ENCODE measurements around the gene DNAH9.

DNAH9 gene

GRCh38 chr17:11853321-11854151 lies 255.3 kb downstream of the DNAH9 start:
- no peak for DNase-seq

- no peak for DNase-seq
Observed at GRCh38 chr17:11855306-11855705, 257.0 kb downstream of the DNAH9 start.

GRCh38 chr17:11857006-11857405 lies 258.7 kb downstream of the DNAH9 start:
- DNase-seq, result no peak

GRCh38 chr17:11869680-11870394 lies 271.6 kb downstream of the DNAH9 start:
- DNase-seq, result no peak

GRCh38 chr17:11871773-11872172 lies 273.5 kb downstream of the DNAH9 start:
- no peak for DNase-seq

- DNase-seq, result no peak
Observed at GRCh38 chr17:11874756-11875155, 276.5 kb downstream of the DNAH9 start.

- no peak for DNase-seq
Observed at GRCh38 chr17:11880714-11881113, 282.4 kb downstream of the DNAH9 start.

GRCh38 chr17:11882716-11883115 lies 284.4 kb downstream of the DNAH9 start:
- DNase-seq, result no peak

- no peak for DNase-seq
Observed at GRCh38 chr17:11885051-11885450, 286.8 kb downstream of the DNAH9 start.

GRCh38 chr17:11889266-11889665 lies 291.0 kb downstream of the DNAH9 start:
- no peak for DNase-seq

- DNase-seq, result no peak
Observed at GRCh38 chr17:11893862-11894261, 295.6 kb downstream of the DNAH9 start.

- no peak for DNase-seq
Observed at GRCh38 chr17:11896199-11896598, 297.9 kb downstream of the DNAH9 start.

- no peak for DNase-seq
Observed at GRCh38 chr17:11898526-11899235, 300.4 kb downstream of the DNAH9 start.

- DNase-seq, result no peak
Observed at GRCh38 chr17:11899537-11899942, 301.3 kb downstream of the DNAH9 start.

- DNase-seq, result no peak
Observed at GRCh38 chr17:11900041-11900476, 301.8 kb downstream of the DNAH9 start.

GRCh38 chr17:11900655-11901054 lies 302.4 kb downstream of the DNAH9 start:
- DNase-seq, result no peak

GRCh38 chr17:11901931-11902330 lies 303.7 kb downstream of the DNAH9 start:
- DNase-seq, result no peak

- no peak for DNase-seq
Observed at GRCh38 chr17:11908711-11909146, 310.5 kb downstream of the DNAH9 start.

GRCh38 chr17:11909348-11909747 lies 311.1 kb downstream of the DNAH9 start:
- DNase-seq, result no peak

- DNase-seq, result no peak
Observed at GRCh38 chr17:11916091-11916490, 317.8 kb downstream of the DNAH9 start.

GRCh38 chr17:11917415-11917814 lies 319.1 kb downstream of the DNAH9 start:
- DNase-seq, result no peak

- no peak for DNase-seq
Observed at GRCh38 chr17:11921296-11921695, 323.0 kb downstream of the DNAH9 start.

GRCh38 chr17:11922638-11923037 lies 324.4 kb downstream of the DNAH9 start:
- DNase-seq, result no peak

GRCh38 chr17:11924076-11924475 lies 325.8 kb downstream of the DNAH9 start:
- DNase-seq, result no peak

Data from stimulated activated CD4-positive, alpha-beta T cell treated with anti-CD3 and anti-CD28 coated beads, Interleukin-2, amount 100 ng/mL, for 24 hours (primary cell).